K562 (cell line): ENCODE data around the gene VWA1. TPM values are rescaled to one million over a fixed set of nuclear protein-coding genes. Genes with fewer than 3 reads are reported as not detected.

Experiments
- BCOR ChIP-seq: fragments of 450-650 bp; IDR thresholded peaks from 2 replicates; pipeline ENCODE4 v1.6.1; 2016
- EGR1 ChIP-seq: fragments of 450-650 bp; conservative IDR thresholded peaks from 2 replicates; pipeline ENCODE4 v1.6.1; 2017; ENCODE audit warnings: mild to moderate bottlenecking
- FOXM1 ChIP-seq, 2 experiments: fragments of 450-650 bp in 1 of 2; sonication (generic) in 1 of 2; formaldehyde crosslinking in 1 of 2; IDR thresholded peaks; 2 replicates each; pipeline versions ENCODE4 v1.6.1 to v1.9.0; 2017 to 2022; ENCODE audit warnings: low read depth in 2 of 2, mild to moderate bottlenecking in 2 of 2, missing genetic modification reagents in 1 of 2, moderate library complexity in 1 of 2
- FOXP4 ChIP-seq: sonication (generic); formaldehyde crosslinking; IDR thresholded peaks from 2 replicates; pipeline ENCODE4 v1.8.0; 2022; ENCODE audit warnings: mild to moderate bottlenecking, missing genetic modification reagents, borderline replicate concordance
- KDM2B ChIP-seq: fragments of 250-450 bp; sonication (Bioruptor Pico); IDR thresholded peaks from 2 replicates; pipeline ENCODE4 v1.8.0; 2021; ENCODE audit warnings: mild to moderate bottlenecking, moderate library complexity
- L3MBTL2 ChIP-seq: fragments of 450-650 bp; IDR thresholded peaks from 2 replicates; pipeline ENCODE4 v1.6.1; 2016; ENCODE audit warnings: mild to moderate bottlenecking, moderate library complexity
- MAFF ChIP-seq: IDR thresholded peaks from 2 replicates; pipeline ENCODE4 v1.6.1; 2012; ENCODE audit warnings: low read length, improper control_type of control experiment
- POLR2AphosphoS2 ChIP-seq: IDR thresholded peaks from 2 replicates; pipeline ENCODE4 v1.6.1; 2012; ENCODE audit warnings: low read length, improper control_type of control experiment
- RBM34 ChIP-seq: fragments of 200-400 bp; formaldehyde crosslinking; IDR thresholded peaks from 2 replicates; pipeline ENCODE4 v1.6.1; 2018; ENCODE audit warnings: low read length, borderline replicate concordance; ENCODE audit not compliant: insufficient read depth
- RFX7 ChIP-seq: fragments of 250-450 bp; sonication (Bioruptor Pico); IDR thresholded peaks from 2 replicates; pipeline ENCODE4 v1.5.1; 2021; ENCODE audit warnings: mild to moderate bottlenecking
- SAFB ChIP-seq: fragments of 200-400 bp; formaldehyde crosslinking; IDR thresholded peaks from 2 replicates; pipeline ENCODE4 v1.6.1; 2017; ENCODE audit warnings: low read depth, low read length, borderline replicate concordance
- SMARCB1 ChIP-seq: IDR thresholded peaks from 2 replicates; pipeline ENCODE4 v1.6.1; 2011; ENCODE audit warnings: improper control_type of control experiment, low read depth; ENCODE audit not compliant: insufficient read length
- STAG1 ChIP-seq: sonication (generic); formaldehyde crosslinking; IDR thresholded peaks from 2 replicates; pipeline ENCODE4 v1.5.0; 2020; ENCODE audit warnings: missing genetic modification reagents, borderline replicate concordance
- TEAD1 ChIP-seq, 2 experiments: fragments of 450-650 bp in 1 of 2; sonication (generic) in 1 of 2; formaldehyde crosslinking; IDR thresholded peaks; 2 replicates each; pipeline versions ENCODE4 v1.4.0 to v1.8.0; 2020 to 2022; ENCODE audit warnings: mild to moderate bottlenecking in 2 of 2, missing genetic modification reagents in 1 of 2
- WHSC1 ChIP-seq: IDR thresholded peaks from one replicate; pipeline ENCODE4 v1.6.1; 2012; ENCODE audit warnings: low read length, control low read depth, inconsistent platforms
- ZBTB7A ChIP-seq: IDR thresholded peaks from 2 replicates; pipeline ENCODE4 v1.6.1; 2011; ENCODE audit warnings: low read depth, mild to moderate bottlenecking, low read length, moderate library complexity, borderline replicate concordance; ENCODE audit not compliant: control insufficient read depth
- ZNF140 ChIP-seq: fragments of 250-450 bp; sonication (Bioruptor Pico); IDR thresholded peaks from 2 replicates; pipeline ENCODE4 v1.8.0; 2021; ENCODE audit warnings: moderate library complexity, mild to moderate bottlenecking, inconsistent platforms
- ZNF165 ChIP-seq: fragments of 250-450 bp; sonication (Bioruptor Pico); IDR thresholded peaks from 2 replicates; pipeline ENCODE4 v1.4.0; 2020; ENCODE audit warnings: borderline replicate concordance
- ZNF384 ChIP-seq: IDR thresholded peaks from 2 replicates; pipeline ENCODE4 v1.6.1; 2012; ENCODE audit warnings: low read depth, low read length, improper control_type of control experiment
- ZNF512 ChIP-seq: IDR thresholded peaks from 2 replicates; pipeline ENCODE4 v1.6.1; 2016; ENCODE audit warnings: missing genetic modification characterization, missing compliant biosample characterization
- polyA plus RNA-seq, 8 experiments: library from polyadenylated mRNA; depleted of rRNA in 4 of 8; stranded (reverse) in 5 of 8; unstranded in 3 of 8; fragments of >200 nt; fragmentation: Nextera tagmentation in 2 of 8; fragmentation: Illumina TruSeq in 1 of 8; extraction: Ambion mirVana in 2 of 8; extraction: Trizol in 1 of 8; gene quantifications; 2 replicates each; pipeline versions ENCODE4 v1.2.1 to v1.2.3, GENCODE V29; 2011 to 2014; ENCODE audit warnings: inconsistent platforms in 1 of 8, missing spikeins in 1 of 8
- total RNA-seq, 7 experiments: library from RNA; depleted of rRNA in 6 of 7; stranded (reverse); fragments of >200 nt in 6 of 7; fragmentation: Illumina TruSeq in 2 of 7; extraction: Trizol in 2 of 7; gene quantifications; 2 replicates each; pipeline versions ENCODE4 v1.2.1 to v1.2.3, GENCODE V29; 2011 to 2021; ENCODE audit warnings: low replicate concordance in 1 of 7
- TF ChIP-seq, protein P1 (sequence below): fragments of 250-450 bp; sonication (Bioruptor Pico); IDR thresholded peaks from 2 replicates; pipeline ENCODE4 v1.5.0; 2020; ENCODE audit warnings: mild to moderate bottlenecking, borderline replicate concordance

Gene VWA1
- total and polyA plus RNA-seq, 9 of the 15 experiments (the other 6 are each of a cell fraction or from before 2014, with no cell fraction given) = 0.01 to 6.4 (median 0.85) TPM

GRCh38 chr1:1441002-1441888 lies 5.8 kb downstream of the VWA1 start (continued):
- peak; percentile 41 for TF ChIP-seq ZNF384
- TF ChIP-seq, protein P1, sequence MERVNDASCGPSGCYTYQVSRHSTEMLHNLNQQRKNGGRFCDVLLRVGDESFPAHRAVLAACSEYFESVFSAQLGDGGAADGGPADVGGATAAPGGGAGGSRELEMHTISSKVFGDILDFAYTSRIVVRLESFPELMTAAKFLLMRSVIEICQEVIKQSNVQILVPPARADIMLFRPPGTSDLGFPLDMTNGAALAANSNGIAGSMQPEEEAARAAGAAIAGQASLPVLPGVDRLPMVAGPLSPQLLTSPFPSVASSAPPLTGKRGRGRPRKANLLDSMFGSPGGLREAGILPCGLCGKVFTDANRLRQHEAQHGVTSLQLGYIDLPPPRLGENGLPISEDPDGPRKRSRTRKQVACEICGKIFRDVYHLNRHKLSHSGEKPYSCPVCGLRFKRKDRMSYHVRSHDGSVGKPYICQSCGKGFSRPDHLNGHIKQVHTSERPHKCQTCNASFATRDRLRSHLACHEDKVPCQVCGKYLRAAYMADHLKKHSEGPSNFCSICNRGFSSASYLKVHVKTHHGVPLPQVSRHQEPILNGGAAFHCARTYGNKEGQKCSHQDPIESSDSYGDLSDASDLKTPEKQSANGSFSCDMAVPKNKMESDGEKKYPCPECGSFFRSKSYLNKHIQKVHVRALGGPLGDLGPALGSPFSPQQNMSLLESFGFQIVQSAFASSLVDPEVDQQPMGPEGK (CRISPR knock-in tag) = no peak
- peak; percentile 68 for TF ChIP-seq L3MBTL2
- no peak for TF ChIP-seq MAFF
- no peak for TF ChIP-seq KDM2B (CRISPR knock-in tag)
- peak in 1 of 2 experiments; percentile 77; a peak in 1 of 4 replicates for TF ChIP-seq TEAD1 (CRISPR knock-in tag; IDR thresholded peaks at IDR 0.05)
- TF ChIP-seq ZBTB7A = peak; percentile 97
- peak; percentile 87 for TF ChIP-seq EGR1
- TF ChIP-seq FOXM1 (IDR thresholded peaks at IDR 0.05; ENCODE audit: low read depth) = no peak
- 0 out of 2 replicates have a peak, but pooled peaks have one; percentile 60 for TF ChIP-seq FOXM1 (CRISPR knock-in tag; IDR thresholded peaks at IDR 0.05; ENCODE audit: low read depth)
- no peak for TF ChIP-seq ZNF140
- no peak for TF ChIP-seq POLR2AphosphoS2
- TF ChIP-seq BCOR = no peak
- TF ChIP-seq STAG1 (CRISPR knock-in tag) = peak; percentile 73
- no peak for TF ChIP-seq WHSC1
- no peak for TF ChIP-seq RBM34
- 0 out of 2 replicates have a peak, but pooled peaks have one; percentile 19 for TF ChIP-seq FOXP4
- no peak for TF ChIP-seq ZNF512 (tag)
- TF ChIP-seq ZNF165 (CRISPR knock-in tag) = no peak
- TF ChIP-seq RFX7 = 0 out of 2 replicates have a peak, but pooled peaks have one; percentile 57
- TF ChIP-seq SAFB = peak; percentile 73; the same call in 1 of the 2 replicates
- TF ChIP-seq SMARCB1 = no peak
